Neural progenitor cell (in vitro differentiated cells): Measurements from ENCODE around the gene TRAF7.
"Not testable (repeated sequence)": the region's sequence is repeated elsewhere in the genome, so short reads cannot be mapped to it uniquely, and the experiment has no call there.

Source experiments
- EZH2 ChIP-seq: fragments of 200-600 bp; sonication (generic); IDR thresholded peaks from 2 replicates; pipeline ENCODE4 v1.6.1; 2017; ENCODE audit warnings: antibody characterized with exemption, mild to moderate bottlenecking, moderate library complexity
- EZH2phosphoT487 ChIP-seq: fragments of 200-600 bp; sonication (generic); IDR thresholded peaks from 2 replicates; pipeline ENCODE4 v1.6.1; 2017; ENCODE audit warnings: antibody characterized with exemption
- TF ChIP-seq, protein P1 (sequence below): fragments of 200-600 bp; sonication (generic); IDR thresholded peaks from 2 replicates; pipeline ENCODE4 v1.5.1; 2017; ENCODE audit warnings: antibody characterized with exemption, mild to moderate bottlenecking

DNA sequence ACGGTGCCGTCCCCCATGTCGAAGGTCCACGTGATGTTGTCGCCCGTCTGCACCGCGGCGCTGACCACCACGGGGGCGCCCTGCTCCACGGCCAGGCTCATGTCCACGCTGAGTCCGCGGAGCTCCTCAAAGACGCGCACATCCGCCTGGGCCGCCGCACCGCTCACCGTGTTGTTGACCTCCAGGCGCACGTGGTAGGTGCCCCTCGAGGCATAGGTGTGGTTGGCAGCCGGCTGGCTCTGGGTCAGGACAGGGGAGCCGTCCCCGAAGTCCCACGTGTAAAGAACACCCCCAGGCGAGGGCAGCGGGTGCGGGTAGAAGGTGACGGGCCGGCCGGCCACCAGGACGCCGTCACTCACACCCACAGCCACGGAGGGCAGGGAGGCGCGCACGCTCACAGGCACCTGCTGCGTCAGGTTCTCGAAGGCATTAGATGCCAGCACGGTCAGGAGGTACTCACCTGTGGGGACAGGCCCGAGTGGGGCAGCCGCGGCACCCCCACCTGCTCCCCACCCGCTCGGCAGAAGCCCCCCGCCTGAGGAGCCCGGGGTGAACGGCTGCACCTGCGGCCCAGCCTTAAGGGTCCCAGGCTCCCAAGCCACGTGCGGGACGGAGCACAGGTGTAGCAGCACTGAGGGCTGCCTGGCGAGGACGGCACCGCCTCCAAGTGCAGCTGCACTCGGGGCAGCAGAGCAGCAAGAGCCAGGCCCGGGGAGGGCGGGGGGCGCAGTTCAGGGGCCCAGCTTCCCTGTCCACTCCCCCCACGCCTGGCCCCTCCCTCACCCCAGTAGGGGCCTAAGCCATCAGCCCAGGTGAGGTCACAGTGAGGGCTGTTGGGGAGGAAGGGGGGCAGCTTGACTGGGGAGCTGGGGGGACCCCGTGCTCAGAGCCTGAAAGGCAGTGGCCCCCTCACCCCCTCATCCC lies 43.9 kb upstream of the TRAF7 start:
- TF ChIP-seq, protein P1, sequence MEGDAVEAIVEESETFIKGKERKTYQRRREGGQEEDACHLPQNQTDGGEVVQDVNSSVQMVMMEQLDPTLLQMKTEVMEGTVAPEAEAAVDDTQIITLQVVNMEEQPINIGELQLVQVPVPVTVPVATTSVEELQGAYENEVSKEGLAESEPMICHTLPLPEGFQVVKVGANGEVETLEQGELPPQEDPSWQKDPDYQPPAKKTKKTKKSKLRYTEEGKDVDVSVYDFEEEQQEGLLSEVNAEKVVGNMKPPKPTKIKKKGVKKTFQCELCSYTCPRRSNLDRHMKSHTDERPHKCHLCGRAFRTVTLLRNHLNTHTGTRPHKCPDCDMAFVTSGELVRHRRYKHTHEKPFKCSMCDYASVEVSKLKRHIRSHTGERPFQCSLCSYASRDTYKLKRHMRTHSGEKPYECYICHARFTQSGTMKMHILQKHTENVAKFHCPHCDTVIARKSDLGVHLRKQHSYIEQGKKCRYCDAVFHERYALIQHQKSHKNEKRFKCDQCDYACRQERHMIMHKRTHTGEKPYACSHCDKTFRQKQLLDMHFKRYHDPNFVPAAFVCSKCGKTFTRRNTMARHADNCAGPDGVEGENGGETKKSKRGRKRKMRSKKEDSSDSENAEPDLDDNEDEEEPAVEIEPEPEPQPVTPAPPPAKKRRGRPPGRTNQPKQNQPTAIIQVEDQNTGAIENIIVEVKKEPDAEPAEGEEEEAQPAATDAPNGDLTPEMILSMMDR, result not testable (repeated sequence)
- TF ChIP-seq EZH2phosphoT487, EZH2: not testable (repeated sequence)
